Mucosa of rectum (tissue), 2 donors: ENCODE measurements around the gene RAMP3.
"Not testable (repeated sequence)": the region's sequence is repeated elsewhere in the genome, so short reads cannot be mapped to it uniquely, and the experiment has no call there.

Experiments
- H3K27ac ChIP-seq, 2 donors: one replicate each; pipeline ENCODE4 v1.7.0; 2013; ENCODE audit warnings: inconsistent platforms in 2 of 2, low read depth in 2 of 2, low read length in 2 of 2
- H3K27me3 ChIP-seq, 2 donors: one replicate each; pipeline ENCODE4 v1.7.0; 2013; ENCODE audit warnings: low read length in 2 of 2; ENCODE audit not compliant: control insufficient read depth in 2 of 2, insufficient read depth in 2 of 2
- H3K36me3 ChIP-seq, 2 donors: one replicate each; pipeline ENCODE4 v1.7.0; 2013; ENCODE audit warnings: low read length in 2 of 2; ENCODE audit not compliant: control insufficient read depth in 2 of 2, insufficient read depth in 2 of 2
- H3K4me1 ChIP-seq, 2 donors: one replicate each; pipeline ENCODE4 v1.7.0; 2013; ENCODE audit warnings: low read length in 2 of 2, mild to moderate bottlenecking in 1 of 2; ENCODE audit not compliant: control insufficient read depth in 2 of 2, insufficient read depth in 2 of 2
- H3K4me3 ChIP-seq, 2 donors: one replicate each; pipeline ENCODE4 v1.7.0; 2013; ENCODE audit warnings: low read length in 2 of 2
- H3K9ac ChIP-seq, 2 donors: one replicate each; pipeline ENCODE4 v1.7.0; 2013; ENCODE audit warnings: low read length in 2 of 2, low read depth in 1 of 2, mild to moderate bottlenecking in 1 of 2
- H3K9me3 ChIP-seq, 2 donors: one replicate each; pipeline ENCODE4 v1.7.0; 2013; ENCODE audit warnings: low read length in 2 of 2; ENCODE audit not compliant: control insufficient read depth in 2 of 2
- donor health status: healthy.
- donor health status: Normal muscosa, but diverticular disease.

Gene RAMP3

DNA sequence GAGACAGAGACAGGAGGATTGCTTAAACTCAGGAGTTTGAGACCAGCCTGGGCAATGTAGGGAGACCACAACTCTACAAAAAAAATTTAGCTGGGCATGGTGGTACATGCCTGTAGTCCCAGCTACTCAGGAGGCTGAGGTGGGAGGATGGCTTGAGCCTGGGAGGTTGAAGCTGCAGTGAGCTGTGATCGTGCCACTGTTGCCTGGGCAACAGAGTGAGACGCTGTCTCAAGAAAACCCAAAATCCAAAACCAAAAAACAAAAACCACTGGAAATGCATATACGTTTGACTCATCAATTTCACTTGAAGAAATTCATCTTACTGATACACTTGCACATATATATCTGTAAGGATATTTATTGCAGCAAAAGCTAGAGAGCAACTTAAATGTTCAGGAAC, 52.3 kb downstream of the RAMP3 start:
- H3K27ac ChIP-seq, H3K27me3 ChIP-seq, H3K9ac ChIP-seq, H3K4me1 ChIP-seq, H3K36me3 ChIP-seq, H3K9me3 ChIP-seq, H3K4me3 ChIP-seq: not testable (repeated sequence)

DNA sequence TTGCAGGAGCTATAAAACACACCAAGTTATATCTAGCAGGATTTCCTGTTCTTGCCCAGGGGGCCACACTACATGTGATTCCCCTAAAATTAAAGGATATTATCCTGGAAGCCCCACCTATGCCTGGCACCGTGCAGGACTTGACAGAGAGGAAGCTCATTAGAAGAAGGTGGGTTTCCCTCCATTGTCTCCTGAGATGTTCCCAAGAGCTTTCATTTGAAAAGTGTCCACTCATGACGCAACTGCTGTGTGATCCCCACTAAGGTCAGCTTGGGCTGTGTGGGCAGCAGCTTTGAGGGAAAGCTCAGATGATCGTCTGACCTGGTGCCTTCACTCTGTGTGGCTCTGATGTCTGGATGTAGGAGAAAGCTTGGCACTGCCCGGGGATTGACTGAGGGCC, 53.5 kb downstream of the RAMP3 start:
- Histone ChIP-seq H3K9me3 (no peaks in the 10 kb centered on the region), H3K4me3 (no peak overlapping the region), H3K4me1 (no peaks in the 10 kb centered on the region), H3K27me3 (peaks cover 0 to 2% of the 10 kb centered on the region in 2 donors), H3K27ac (no peak overlapping the region), H3K9ac (no peak overlapping the region), H3K36me3 (no peaks in the 10 kb centered on the region)

DNA sequence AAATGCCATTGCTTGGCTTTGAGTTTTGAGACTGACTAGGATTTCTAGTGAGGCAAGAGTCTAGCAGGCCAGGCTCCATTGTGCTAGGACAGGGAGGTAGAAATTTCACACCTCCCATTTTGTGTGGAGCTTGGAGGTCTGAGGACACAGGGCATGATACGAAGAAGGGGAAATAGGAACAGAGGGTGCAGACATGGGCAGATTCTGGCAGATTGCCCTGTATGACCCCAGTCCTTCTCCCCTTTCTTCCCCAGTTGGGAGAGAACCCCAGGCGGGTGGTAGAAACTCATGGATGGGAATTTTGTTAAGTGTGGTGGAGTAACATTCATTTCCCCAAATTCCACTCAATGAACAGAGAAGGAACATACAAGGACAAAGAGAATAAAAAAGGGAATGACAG, 54.4 kb downstream of the RAMP3 start:
- no peaks in the 10 kb centered on the region for H3K4me1 ChIP-seq
- H3K27me3 ChIP-seq: peaks cover 0 to 2% of the 10 kb centered on the region in 2 donors
- H3K4me3 ChIP-seq: no peak overlapping the region
- no peaks in the 10 kb centered on the region for H3K36me3 ChIP-seq
- no peak overlapping the region for H3K27ac ChIP-seq
- no peaks in the 10 kb centered on the region for H3K9me3 ChIP-seq
- no peak overlapping the region for H3K9ac ChIP-seq

- no peaks in the 10 kb centered on the region for H3K9me3 ChIP-seq
- no peaks in the 10 kb centered on the region for H3K4me1 ChIP-seq
- no peak overlapping the region for H3K27ac ChIP-seq
- no peaks in the 10 kb centered on the region for H3K36me3 ChIP-seq
- H3K9ac ChIP-seq: no peak overlapping the region
- peaks cover 0 to 2% of the 10 kb centered on the region in 2 donors for H3K27me3 ChIP-seq
- no peak overlapping the region for H3K4me3 ChIP-seq
Measured at GRCh38 chr7:45212606-45213005, 55.0 kb downstream of the RAMP3 start.

- Histone ChIP-seq H3K27ac (no peak overlapping the region), H3K4me3 (no peak overlapping the region), H3K4me1 (no peaks in the 10 kb centered on the region), H3K36me3 (no peaks in the 10 kb centered on the region), H3K27me3 (no peaks in the 10 kb centered on the region), H3K9me3 (no peaks in the 10 kb centered on the region), H3K9ac (no peak overlapping the region)
Measured at GRCh38 chr7:45215601-45216062, 58.0 kb downstream of the RAMP3 start.

- H3K9me3 ChIP-seq: no peaks in the 10 kb centered on the region
- no peak overlapping the region for H3K4me3 ChIP-seq
- no peaks in the 10 kb centered on the region for H3K36me3 ChIP-seq
- H3K27ac ChIP-seq: no peak overlapping the region
- no peaks in the 10 kb centered on the region for H3K27me3 ChIP-seq
- no peak overlapping the region for H3K9ac ChIP-seq
- H3K4me1 ChIP-seq: no peaks in the 10 kb centered on the region
Measured at GRCh38 chr7:45216181-45216580, 58.6 kb downstream of the RAMP3 start.

DNA sequence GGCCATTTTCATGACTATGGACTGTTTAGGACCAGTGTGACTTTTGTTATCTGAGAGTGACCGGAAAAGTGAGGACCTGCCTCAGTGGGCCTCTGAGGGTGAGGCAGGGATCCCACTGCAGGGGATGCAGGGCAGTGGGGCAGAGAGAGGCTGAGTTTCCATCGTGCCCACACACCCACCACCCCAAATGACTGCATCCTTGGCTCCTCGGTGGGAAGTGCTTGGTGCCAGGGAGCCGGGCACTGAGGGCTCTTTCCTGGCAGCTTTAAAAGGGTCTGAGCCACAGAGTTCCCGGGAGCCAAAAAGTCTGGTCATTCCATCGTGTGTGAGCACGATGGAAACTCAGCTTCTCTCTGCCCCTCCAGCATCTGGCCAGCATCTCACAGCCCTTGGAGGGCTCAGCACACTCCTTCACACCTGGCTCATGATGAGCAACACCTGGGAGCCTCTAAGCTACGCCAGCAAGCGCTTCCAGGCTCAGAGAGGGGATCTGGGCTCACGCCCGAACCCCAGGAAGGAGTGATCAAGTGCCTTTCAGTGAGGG, 59.1 kb downstream of the RAMP3 start:
- H3K27ac ChIP-seq: no peak overlapping the region
- no peaks in the 10 kb centered on the region for H3K4me1 ChIP-seq
- no peaks in the 10 kb centered on the region for H3K9me3 ChIP-seq
- H3K4me3 ChIP-seq: no peak overlapping the region
- H3K36me3 ChIP-seq: no peaks in the 10 kb centered on the region
- no peaks in the 10 kb centered on the region for H3K27me3 ChIP-seq
- H3K9ac ChIP-seq: no peak overlapping the region

GRCh38 chr7:45217358-45217757, 59.8 kb downstream of the RAMP3 start:
- H3K4me1 ChIP-seq: no peaks in the 10 kb centered on the region
- no peaks in the 10 kb centered on the region for H3K36me3 ChIP-seq
- H3K9ac ChIP-seq: no peak overlapping the region
- H3K27ac ChIP-seq: no peak overlapping the region
- no peak overlapping the region for H3K4me3 ChIP-seq
- no peaks in the 10 kb centered on the region for H3K9me3 ChIP-seq
- H3K27me3 ChIP-seq: no peaks in the 10 kb centered on the region

DNA sequence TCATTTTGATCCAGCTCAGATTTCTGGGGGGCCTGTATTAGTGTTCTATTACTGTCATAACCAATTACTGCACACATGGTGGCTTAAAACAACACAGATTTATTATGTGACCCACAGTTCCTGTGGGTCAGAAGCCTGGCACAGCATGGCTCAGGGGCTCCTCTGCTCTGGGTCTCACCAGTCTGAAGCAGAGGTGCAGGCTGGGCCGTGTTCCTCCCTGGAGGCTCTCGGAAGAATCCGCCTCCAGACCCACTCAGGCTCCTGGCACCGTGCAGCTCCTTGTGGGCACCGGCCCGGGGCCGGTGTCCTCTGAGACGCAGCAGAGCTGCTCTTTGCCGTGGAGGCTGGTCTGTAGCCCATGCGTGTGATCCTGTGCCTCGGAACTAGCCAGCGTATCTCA, 61.5 kb downstream of the RAMP3 start:
- H3K4me1 ChIP-seq: no peaks in the 10 kb centered on the region
- no peaks in the 10 kb centered on the region for H3K9me3 ChIP-seq
- no peaks in the 10 kb centered on the region for H3K27me3 ChIP-seq
- H3K27ac ChIP-seq: no peak overlapping the region
- no peaks in the 10 kb centered on the region for H3K36me3 ChIP-seq
- no peak overlapping the region for H3K4me3 ChIP-seq
- H3K9ac ChIP-seq: no peak overlapping the region

DNA sequence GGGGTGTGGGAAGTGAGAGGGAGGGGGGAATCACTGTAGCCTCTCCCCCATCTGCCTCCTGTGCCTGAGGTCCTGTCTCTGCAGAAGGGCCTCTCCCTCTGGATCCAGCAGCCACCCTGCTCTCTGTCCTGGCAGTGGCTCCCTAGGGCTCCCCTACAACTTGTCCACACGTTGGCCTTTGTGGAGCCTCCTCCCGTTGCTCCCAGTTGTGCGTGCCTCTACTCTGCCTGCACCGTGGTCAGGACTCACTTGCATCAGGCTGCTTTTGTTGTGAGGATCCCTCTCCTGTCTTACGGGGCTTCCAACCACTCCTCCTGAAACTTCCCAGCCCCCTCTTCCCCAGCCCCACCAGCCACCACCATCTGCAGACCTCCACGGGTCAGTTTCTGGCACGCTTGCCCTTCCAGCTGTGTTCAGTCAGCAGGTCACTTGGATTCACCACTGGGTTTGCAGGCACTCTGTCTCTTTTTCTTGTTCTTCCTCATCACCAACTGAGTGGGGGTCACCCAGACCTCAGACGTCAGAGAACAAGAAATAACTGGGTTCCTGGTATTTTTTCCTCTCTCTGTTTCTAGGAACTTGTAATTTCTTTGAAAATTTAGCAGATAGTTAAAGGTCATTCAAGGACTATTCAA, 62.3 kb downstream of the RAMP3 start:
- Histone ChIP-seq H3K27ac (no peak overlapping the region), H3K27me3 (no peaks in the 10 kb centered on the region), H3K4me1 (no peaks in the 10 kb centered on the region), H3K9me3 (no peaks in the 10 kb centered on the region), H3K36me3 (no peaks in the 10 kb centered on the region), H3K9ac (no peak overlapping the region), H3K4me3 (no peak overlapping the region)
